Right lobe of liver (tissue), 6 donors: Measurements from ENCODE around the gene STX1A. TPM values are rescaled to one million over a fixed set of nuclear protein-coding genes. Genes with fewer than 3 reads are reported as not detected.
A peak's percentile ranks its signal among the peaks of the same experiment; 100 is the strongest.
"Not testable (repeated sequence)": the region's sequence is repeated elsewhere in the genome, so short reads cannot be mapped to it uniquely, and the experiment has no call there.

ENCODE experiments used
- ATAC-seq, 4 donors: fragments of 200-7000 bp; cut with Tn5 transposase; one replicate each; pipeline ENCODE4 v1.9.1; 2020; ENCODE audit warnings: mild to moderate bottlenecking in 4 of 4, moderate library complexity in 4 of 4
- DNase-seq, 3 donors: peaks; one replicate each; pipeline ENCODE4 v3.0.0-alpha.2; 2020
- H3K27ac ChIP-seq, 3 donors: fragments of 200-600 bp; one replicate each; pipeline ENCODE4 v1.8.0; 2022
- H3K27me3 ChIP-seq, 2 donors: fragments of 200-600 bp; one replicate each; pipeline ENCODE4 v1.8.0; 2022
- H3K36me3 ChIP-seq, 4 donors: fragments of 200-600 bp; sonication (generic) in 1 of 4; one replicate each; pipeline versions ENCODE4 v1.5.1 to v1.8.0; 2017 to 2022; ENCODE audit warnings: control low read depth in 1 of 4
- H3K4me1 ChIP-seq, 4 donors: fragments of 200-600 bp; sonication (generic) in 1 of 4; one replicate each; pipeline versions ENCODE4 v1.5.1 to v1.8.0; 2017 to 2022; ENCODE audit warnings: control low read depth in 1 of 4
- H3K4me3 ChIP-seq, 3 donors: fragments of 200-600 bp; one replicate each; pipeline ENCODE4 v1.8.0; 2022
- H3K9me3 ChIP-seq, 4 donors: fragments of 200-600 bp; sonication (generic) in 1 of 4; one replicate each; pipeline versions ENCODE4 v1.5.1 to v1.8.0; 2017 to 2022; ENCODE audit warnings: control low read depth in 1 of 4
- CTCF ChIP-seq, 4 donors: fragments of 200-600 bp in 3 of 4; fragments of 450-650 bp in 1 of 4; IDR thresholded peaks; one replicate each; pipeline versions ENCODE4 v1.5.1 to v1.8.0; 2016 to 2022; ENCODE audit warnings: antibody characterized with exemption in 4 of 4, mild to moderate bottlenecking in 2 of 4
- POLR2A ChIP-seq: fragments of 450-650 bp; IDR thresholded peaks from one replicate; pipeline ENCODE4 v1.6.1; 2017; ENCODE audit warnings: antibody characterized with exemption, mild to moderate bottlenecking
- WGBS: methylation state at CpG from one replicate; pipeline ENCODE4 v1.1.6; 2018; ENCODE audit warnings: low coverage, low lambda C conversion rate; ENCODE audit not compliant: insufficient coverage; ENCODE audit errors: missing lambda C conversion rate; 5-methylcytosine and 5-hydroxymethylcytosine counted together
- intact Hi-C, 2 donors: fragments of 100-400 bp; cut with DNase I; formaldehyde crosslinking; loops; one replicate each; pipeline versions ENCODE4 v1.11.2 to v1.14.1; 2022
- total RNA-seq, 6 experiments: library from RNA; depleted of rRNA in 2 of 6; stranded (reverse); fragments of >200 nt in 2 of 6; fragmentation: NEBNext Ultra II Directional in 3 of 6; extraction: Animal tissue kit (Norgen Biotek cat#: 25700) in 3 of 6; gene quantifications; one replicate each; pipeline versions ENCODE4 v1.1.0 to v1.2.4, GENCODE V29; 2016 to 2023
- donor health status: DM: no; HTN: yes; CAD: no.
- donor health status: DM: no; HTN: no; CAD: no.
- donor health status: DM: no; HTN: no; CAD: no.
- donor health status: DM: no; HTN: yes; CAD: no.
- donor health status: DM: no; HTN: yes; CAD: no.

The STX1A gene
- total RNA-seq, 6 experiments from 2014 or later, result 1.4 to 2.8 (median 1.9) TPM

GRCh38 chr7:73721377-73721817, 1.9 kb upstream of the STX1A start:
- H3K9me3 ChIP-seq, result no peaks in the 10 kb centered on the region
- H3K27me3 ChIP-seq, result no peaks in the 10 kb centered on the region
- H3K4me3 ChIP-seq, result no peak overlapping the region
- H3K27ac ChIP-seq, result no peak overlapping the region
- H3K4me1 ChIP-seq, result peaks cover 0 to 10% (median 4%) of the 10 kb centered on the region in 4 donors
- ATAC-seq (peak; percentile 80 to 84 (median 80)), DNase-seq (peak; percentile 87 to 96 (median 92))
- WGBS, result 33% methylated on average over 1 of the region's 3 CpGs
- no peak for TF ChIP-seq CTCF (IDR thresholded peaks at IDR 0.05)
- no peak for TF ChIP-seq POLR2A
- intact Hi-C loops, result loop anchor here in 1 of 2 donors (10.0 kb wide), 2 partner anchors 47 to 97 kb away; partner anchors contain the start of gene MLXIPL
- no peaks in the 10 kb centered on the region for H3K36me3 ChIP-seq

- not testable (repeated sequence) for H3K27ac ChIP-seq, H3K9me3 ChIP-seq, ATAC-seq, H3K36me3 ChIP-seq, H3K27me3 ChIP-seq, DNase-seq, H3K4me3 ChIP-seq
- intact Hi-C loops, result loop anchor here in 1 of 2 donors (10.0 kb wide), 2 partner anchors 46 to 96 kb away; partner anchors contain the start of gene MLXIPL
- 87% methylated on average over 6 of the region's 9 CpGs for WGBS
- peaks cover 0 to 10% (median 4%) of the 10 kb centered on the region in 4 donors for H3K4me1 ChIP-seq
These were observed 974 bp upstream of the STX1A start for GRCh38 chr7:73720443-73720842.

GRCh38 chr7:73719806-73720169, 319 bp upstream of the STX1A start:
- no peaks in the 10 kb centered on the region for H3K27me3 ChIP-seq
- peak overlapping the region; percentile 21 to 90 (median 33) for H3K4me3 ChIP-seq
- DNase-seq, result no peak
- H3K9me3 ChIP-seq, result no peaks in the 10 kb centered on the region
- peak in 3 of 4 donors; percentile 2 to 35 (median 30) for ATAC-seq
- no peaks in the 10 kb centered on the region for H3K36me3 ChIP-seq
- TF ChIP-seq CTCF (IDR thresholded peaks at IDR 0.05), result no peak
- no peak for TF ChIP-seq POLR2A
- intact Hi-C loops, result loop anchor here in 1 of 2 donors (10.0 kb wide), 2 partner anchors 45 to 95 kb away; partner anchors contain the start of gene MLXIPL
- no peak overlapping the region for H3K27ac ChIP-seq
- peaks cover 0 to 10% (median 4%) of the 10 kb centered on the region in 4 donors for H3K4me1 ChIP-seq
- 36% methylated on average over 5 of the region's 16 CpGs for WGBS

- DNase-seq (no peak), ATAC-seq (no peak)
- peak overlapping the region; percentile 71 to 90 (median 73) for H3K4me3 ChIP-seq
- no peak overlapping the region for H3K27ac ChIP-seq
- TF ChIP-seq CTCF (IDR thresholded peaks at IDR 0.05) (no peak), POLR2A (no peak)
- no peaks in the 10 kb centered on the region for H3K27me3 ChIP-seq
- intact Hi-C loops, result no loop called here
- peaks cover 0 to 10% (median 4%) of the 10 kb centered on the region in 4 donors for H3K4me1 ChIP-seq
- no peaks in the 10 kb centered on the region for H3K9me3 ChIP-seq
- H3K36me3 ChIP-seq, result no peaks in the 10 kb centered on the region
- WGBS, result 37% methylated on average over 4 of the region's 9 CpGs
These were observed 1.0 kb downstream of the STX1A start for GRCh38 chr7:73718438-73718881.

- Histone ChIP-seq H3K27ac (no peak overlapping the region), H3K9me3 (no peaks in the 10 kb centered on the region), H3K27me3 (no peaks in the 10 kb centered on the region), H3K4me1 (peaks cover 0 to 10% (median 4%) of the 10 kb centered on the region in 4 donors), H3K36me3 (no peaks in the 10 kb centered on the region), H3K4me3 (no peak overlapping the region)
- ATAC-seq (no peak), DNase-seq (no peak)
- intact Hi-C loops, result no loop called here
- WGBS, result 72% methylated on average over 5 of the region's 10 CpGs
- TF ChIP-seq CTCF (IDR thresholded peaks at IDR 0.05) (no peak), POLR2A (no peak)
These were observed 1.5 kb downstream of the STX1A start for GRCh38 chr7:73717991-73718405.
